HG02973 (cell line): ENCODE measurements around the gene IRF6.

ENCODE experiments used
- ATAC-seq: cut with Tn5 transposase; IDR thresholded peaks from one replicate; pipeline ENCODE4 v1.9.1; 2021; ENCODE audit warnings: moderate library complexity; ENCODE audit not compliant: unreplicated experiment

IRF6 gene

GRCh38 chr1:209805875-209806760, at the start of gene IRF6:
TSS of gene IRF6 (minus strand) at chr1:209806142. CDS start at chr1:209801413, 4,729 bp downstream.
- ATAC-seq: peak; percentile 89

GRCh38 chr1:209855623-209856022, 49.7 kb upstream of the IRF6 start:
- no peak for ATAC-seq

- no peak for ATAC-seq
Measured at GRCh38 chr1:209855006-209855405, 49.1 kb upstream of the IRF6 start.

- no peak for ATAC-seq
Measured at GRCh38 chr1:209854196-209854595, 48.3 kb upstream of the IRF6 start.

GRCh38 chr1:209853676-209854075, 47.7 kb upstream of the IRF6 start:
- no peak for ATAC-seq

- peak; percentile 94 for ATAC-seq
Measured at GRCh38 chr1:209850342-209850979, 44.5 kb upstream of the IRF6 start.

- no peak for ATAC-seq
Measured at GRCh38 chr1:209849388-209849787, 43.4 kb upstream of the IRF6 start.

GRCh38 chr1:209845408-209845725, 39.4 kb upstream of the IRF6 start:
- no peak for ATAC-seq

- no peak for ATAC-seq
Measured at GRCh38 chr1:209844695-209845407, 38.9 kb upstream of the IRF6 start.

GRCh38 chr1:209840611-209841010, 34.7 kb upstream of the IRF6 start:
- ATAC-seq: no peak

- ATAC-seq: no peak
Measured at GRCh38 chr1:209839875-209840546, 34.1 kb upstream of the IRF6 start.

- ATAC-seq: no peak
Measured at GRCh38 chr1:209838537-209838936, 32.6 kb upstream of the IRF6 start.

- ATAC-seq: no peak
Measured at GRCh38 chr1:209837671-209838070, 31.7 kb upstream of the IRF6 start.

GRCh38 chr1:209835782-209836298, 29.9 kb upstream of the IRF6 start:
- ATAC-seq: no peak

GRCh38 chr1:209831615-209832014, 25.7 kb upstream of the IRF6 start:
- no peak for ATAC-seq

- ATAC-seq: no peak
Measured at GRCh38 chr1:209830722-209831121, 24.8 kb upstream of the IRF6 start.

GRCh38 chr1:209829716-209830115, 23.8 kb upstream of the IRF6 start:
- no peak for ATAC-seq

GRCh38 chr1:209827384-209828262, 21.7 kb upstream of the IRF6 start, which contains the start of gene UTP25:
TSS of gene UTP25 (plus strand) at chr1:209827972. CDS start at chr1:209828064, 92 bp downstream.
- ATAC-seq: peak; percentile 84

- no peak for ATAC-seq
Measured at GRCh38 chr1:209825591-209826434, 19.9 kb upstream of the IRF6 start.
